HG02981 (cell line): ENCODE data around the gene PDZD7.

Experiments
- ATAC-seq: cut with Tn5 transposase; IDR thresholded peaks from one replicate; pipeline ENCODE4 v1.9.1; 2021; ENCODE audit warnings: mild to moderate bottlenecking, moderate library complexity; ENCODE audit not compliant: unreplicated experiment

PDZD7 gene

DNA sequence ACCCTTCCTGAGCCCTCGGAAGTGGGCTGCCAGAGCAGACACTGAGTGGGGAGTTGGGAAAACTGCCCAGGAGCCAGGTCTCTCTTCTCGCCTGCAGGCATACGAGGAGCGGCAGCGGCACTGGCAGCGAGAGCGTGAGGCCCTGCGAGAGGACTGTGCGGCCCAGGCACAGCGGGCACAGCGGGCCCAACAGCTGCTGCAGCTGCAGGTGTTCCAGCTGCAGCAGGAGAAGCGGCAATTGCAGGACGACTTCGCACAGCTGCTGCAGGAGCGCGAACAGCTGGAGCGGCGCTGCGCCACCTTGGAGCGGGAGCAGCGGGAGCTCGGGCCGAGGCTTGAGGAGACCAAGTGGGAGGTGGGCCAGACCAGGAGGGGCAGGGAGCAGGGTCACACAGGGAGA, 25.6 kb downstream of the PDZD7 start:
- no peak for ATAC-seq

- no peak for ATAC-seq
These were observed 27.2 kb downstream of the PDZD7 start for GRCh38 chr10:101003639-101004206.

DNA sequence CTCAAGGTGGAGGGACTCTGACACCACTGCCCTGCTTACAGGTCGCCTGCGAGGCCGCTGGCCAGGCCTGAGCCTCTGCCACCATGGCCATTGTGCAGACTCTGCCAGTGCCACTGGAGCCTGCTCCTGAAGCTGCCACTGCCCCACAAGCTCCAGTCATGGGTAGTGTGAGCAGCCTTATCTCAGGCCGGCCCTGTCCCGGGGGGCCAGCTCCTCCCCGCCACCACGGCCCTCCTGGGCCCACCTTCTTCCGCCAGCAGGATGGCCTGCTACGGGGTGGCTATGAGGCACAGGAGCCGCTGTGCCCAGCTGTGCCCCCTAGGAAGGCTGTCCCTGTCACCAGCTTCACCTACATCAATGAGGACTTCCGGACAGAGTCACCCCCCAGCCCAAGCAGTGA, 28.5 kb downstream of the PDZD7 start:
- ATAC-seq, result no peak

DNA sequence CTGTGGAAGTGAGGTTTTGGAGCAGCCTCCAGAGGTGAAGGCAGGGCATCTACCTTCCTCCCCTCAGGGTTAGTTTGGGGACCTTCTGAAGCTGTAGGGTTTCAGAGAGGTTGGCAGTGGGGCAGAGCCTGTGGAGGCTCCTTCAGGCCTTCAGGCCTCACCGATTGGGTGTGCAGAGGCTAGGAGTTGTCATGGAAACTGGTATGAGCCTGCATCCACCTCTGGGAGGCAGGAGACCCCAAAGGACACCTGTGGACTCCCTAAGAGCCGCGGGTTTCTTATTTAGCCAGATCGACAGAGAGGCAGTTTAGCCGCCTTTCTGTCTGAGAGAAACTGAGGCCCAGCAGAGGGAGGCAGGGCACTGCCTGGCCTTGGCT, 29.3 kb downstream of the PDZD7 start:
- no peak for ATAC-seq

DNA sequence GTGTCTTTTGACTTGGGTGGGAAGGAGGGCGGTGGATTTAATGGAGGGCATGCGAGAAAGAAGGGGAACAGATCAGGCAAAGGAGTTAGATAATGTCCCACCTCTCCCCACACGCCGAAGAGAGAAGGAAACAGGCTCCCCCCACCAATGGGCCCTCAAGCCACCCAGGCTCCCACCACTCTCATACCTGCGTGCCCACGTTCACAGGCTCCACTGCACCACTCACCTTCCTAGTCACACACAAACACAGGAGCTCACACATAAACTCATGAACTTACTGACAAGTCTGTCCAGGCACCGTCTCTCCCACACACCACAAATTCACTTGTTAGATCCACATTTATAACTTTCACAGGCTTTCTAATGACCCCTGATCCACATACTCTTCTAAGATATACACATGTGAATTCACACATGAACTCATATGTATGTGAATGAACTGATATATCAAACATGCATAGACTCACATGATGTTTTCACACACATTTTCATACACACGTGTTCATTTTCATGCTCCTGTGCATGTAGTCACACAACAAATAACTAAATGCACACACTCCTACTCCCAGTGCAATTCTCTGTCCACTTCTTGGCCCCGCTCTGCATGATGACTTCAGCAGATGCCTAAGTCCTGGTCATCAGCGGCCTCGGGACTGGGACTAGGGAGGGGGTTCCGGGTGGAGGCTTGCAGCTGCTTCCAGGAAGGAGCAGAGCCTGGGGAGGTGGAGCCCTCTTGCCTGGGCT, 29.8 kb downstream of the PDZD7 start:
- ATAC-seq, result no peak

- ATAC-seq, result no peak
These were observed 30.6 kb downstream of the PDZD7 start for GRCh38 chr10:101000127-101000914.

GRCh38 chr10:100999742-101000126, 31.2 kb downstream of the PDZD7 start, which contains the start of gene LZTS2:
LZTS2 (plus strand) TSS chr10:100999808; CDS start chr10:101002539, 2,731 bp downstream.
- ATAC-seq, result no peak

GRCh38 chr10:100998991-100999741, 31.8 kb downstream of the PDZD7 start:
- ATAC-seq, result peak; percentile 45

GRCh38 chr10:100998183-100998990, 32.5 kb downstream of the PDZD7 start:
- no peak for ATAC-seq

DNA sequence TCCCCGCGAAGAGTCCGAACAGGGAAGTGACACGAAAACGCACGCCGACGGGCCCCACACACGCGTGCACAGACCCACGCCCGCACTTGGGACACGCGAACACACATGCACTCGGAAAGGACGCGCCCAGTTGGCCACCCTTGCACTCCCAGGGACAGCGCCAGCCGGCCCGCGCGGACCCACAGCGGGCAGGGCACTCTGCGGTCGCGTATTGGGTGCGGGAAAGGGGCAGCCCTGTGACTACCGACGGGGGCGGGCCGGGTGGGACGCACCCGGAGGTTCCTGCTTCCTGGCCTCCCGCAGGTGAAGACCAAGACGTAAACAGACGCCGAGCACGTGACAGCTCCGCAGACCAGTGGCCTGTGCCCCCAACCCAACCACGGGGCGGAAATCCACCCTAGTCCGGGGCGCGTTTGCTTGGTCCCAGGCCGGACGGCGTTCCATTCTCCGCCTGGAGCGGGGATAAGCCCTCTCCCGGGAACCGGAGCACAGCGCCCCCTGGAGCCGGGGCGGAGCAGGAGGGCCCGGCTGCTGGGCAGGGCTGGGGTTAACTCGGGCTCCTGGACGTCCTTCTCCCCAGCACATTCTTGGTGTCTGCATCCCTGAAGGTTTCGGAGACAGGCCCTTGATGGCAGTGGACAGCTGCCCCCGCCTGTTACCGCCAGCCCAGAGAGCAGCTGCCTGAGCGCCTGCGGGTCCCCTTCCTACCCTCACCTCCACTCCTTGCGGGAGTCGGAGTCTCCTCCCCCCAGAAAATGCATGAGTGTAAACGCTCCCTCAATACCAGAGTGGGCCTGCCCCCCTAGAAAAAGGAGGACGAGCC, 33.4 kb downstream of the PDZD7 start:
- no peak for ATAC-seq

GRCh38 chr10:100996678-100997359, 34.1 kb downstream of the PDZD7 start:
- no peak for ATAC-seq

DNA sequence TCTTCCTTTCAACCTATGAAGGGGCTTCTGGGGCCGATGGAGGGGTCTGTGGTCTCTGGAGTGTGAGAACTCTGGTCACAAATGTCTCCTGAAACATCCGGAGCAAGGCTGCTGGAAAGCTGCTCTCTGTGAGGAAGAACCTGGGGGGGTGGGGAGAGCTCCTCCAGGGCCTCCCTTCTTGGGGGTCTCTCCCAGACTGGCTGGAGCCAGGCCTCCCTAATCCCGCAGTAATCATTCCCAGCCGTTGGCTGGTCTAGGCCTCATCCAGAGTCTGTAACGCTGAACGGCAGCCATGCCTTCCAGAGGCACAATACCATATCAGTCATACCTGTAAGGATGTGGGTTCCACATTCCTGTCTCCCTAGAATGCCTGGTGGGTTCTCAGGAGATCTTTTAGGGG, 35.7 kb downstream of the PDZD7 start:
- no peak for ATAC-seq

GRCh38 chr10:100993986-100994708, 36.8 kb downstream of the PDZD7 start:
- no peak for ATAC-seq

GRCh38 chr10:100989088-100989487, 41.8 kb downstream of the PDZD7 start:
- ATAC-seq, result no peak

DNA sequence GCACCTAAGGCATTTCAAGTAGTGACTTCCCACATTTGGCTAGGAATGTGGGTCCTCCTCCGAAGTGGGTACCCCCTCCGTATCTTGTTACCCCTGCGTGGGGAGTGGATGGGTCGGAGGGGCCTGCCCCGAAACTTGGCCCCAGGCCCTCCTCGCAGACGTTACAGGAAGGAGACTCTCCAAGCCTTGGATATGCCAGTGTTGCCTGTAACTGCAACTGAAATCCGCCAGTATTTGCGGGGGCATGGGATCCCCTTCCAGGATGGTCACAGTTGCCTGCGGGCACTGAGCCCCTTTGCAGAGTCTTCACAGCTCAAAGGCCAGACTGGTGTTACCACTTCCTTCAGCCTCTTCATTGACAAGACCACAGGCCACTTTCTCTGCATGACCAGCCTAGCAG, 42.8 kb downstream of the PDZD7 start:
- ATAC-seq, result no peak

DNA sequence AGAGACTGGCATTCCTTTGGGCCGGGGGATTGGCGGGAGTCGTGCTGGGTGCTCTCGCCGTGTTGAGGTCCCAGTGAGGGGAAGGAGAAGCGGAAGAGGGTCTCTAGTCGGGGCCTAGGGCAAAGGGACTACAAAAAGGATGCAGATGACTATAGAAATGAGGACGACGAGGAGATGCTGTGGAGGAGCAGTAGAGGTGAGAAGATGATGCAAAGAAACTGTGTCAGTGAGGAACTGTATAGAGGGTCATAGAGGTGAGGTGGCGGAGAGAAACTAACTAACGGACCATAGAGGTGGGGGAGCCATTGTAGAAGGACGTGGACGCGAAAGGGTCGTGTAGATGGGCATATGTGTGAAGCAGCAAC, 43.3 kb downstream of the PDZD7 start:
- ATAC-seq, result peak; percentile 8

DNA sequence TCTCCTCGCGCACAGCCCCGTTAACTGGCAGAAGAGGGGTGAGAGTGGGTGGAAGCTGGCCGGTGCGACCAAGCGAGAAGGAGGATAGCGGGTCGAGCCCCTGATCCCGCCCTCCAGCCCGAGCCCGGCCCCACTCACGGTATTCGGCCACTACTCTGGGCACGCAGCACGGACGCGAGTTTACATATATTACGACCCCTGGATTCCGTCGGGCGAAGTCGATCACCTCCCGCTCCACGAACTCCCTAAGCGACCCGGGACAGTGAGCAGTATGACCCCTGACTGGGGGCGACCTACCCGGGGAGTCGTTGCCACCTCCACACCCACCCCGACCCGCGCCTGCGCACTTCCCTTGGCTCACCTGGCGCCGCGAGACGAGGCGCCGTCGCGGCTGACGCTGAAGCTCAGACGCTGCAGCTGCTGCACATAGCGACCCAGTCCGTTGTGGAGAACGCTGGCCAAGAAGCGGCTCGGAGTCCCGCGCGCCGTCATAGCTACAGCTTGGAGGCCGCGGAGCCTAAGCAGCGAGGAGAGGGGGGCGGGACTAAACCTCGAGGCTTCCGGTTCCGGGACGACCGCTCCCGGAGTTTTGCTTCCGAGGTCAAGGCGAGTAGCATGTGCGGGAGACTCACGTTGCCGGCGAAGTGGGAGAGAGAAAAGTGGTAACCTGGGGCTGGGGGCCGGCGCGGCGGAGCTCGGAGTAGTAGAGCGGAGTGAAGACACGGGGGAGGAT, 43.8 kb downstream of the PDZD7 start, which contains the start of the genes MRPL43 and TWNK:
TSS of gene MRPL43 (minus strand) at position 546 of the 733 bp plus-strand sequence. CDS start at position 492, 54 bp downstream.
TSS of gene TWNK (plus strand) at position 592 of the 733 bp plus-strand sequence. CDS start 668 bp downstream, outside the sequence.
- peak; percentile 75 for ATAC-seq

- ATAC-seq, result no peak
These were observed 44.3 kb downstream of the PDZD7 start for GRCh38 chr10:100986623-100986951.
